ENCODE data around the gene CERCAM. TPM values are rescaled to one million over a fixed set of nuclear protein-coding genes. Genes with fewer than 3 reads are reported as not detected.

The CERCAM gene
- total and polyA plus RNA-seq, 2 of the 13 experiments (the other 11 are each of a cell fraction or from before 2014, with no cell fraction given): 9.0 to 17.1 TPM

DNA sequence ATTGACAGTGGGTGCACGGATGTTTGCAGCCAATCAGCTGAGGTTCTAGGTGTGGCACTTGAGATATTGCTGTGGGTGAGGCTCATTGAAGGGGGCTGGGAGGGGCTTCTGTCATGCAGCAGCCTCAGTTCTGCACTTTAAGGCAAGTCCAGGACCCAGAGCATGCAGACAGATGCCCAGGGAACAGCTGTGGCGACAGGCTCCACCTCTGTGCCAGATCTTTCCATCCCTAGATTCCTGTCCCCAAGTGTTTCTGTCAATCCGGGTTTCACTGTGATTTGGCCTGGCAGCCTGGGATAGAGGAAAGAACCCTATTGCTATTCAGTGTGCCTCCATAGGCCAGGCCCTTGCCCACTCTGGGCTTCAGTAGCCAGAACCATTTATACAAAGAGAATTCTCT lies 20.8 kb upstream of the CERCAM start:
- BruUV-seq (replicated peaks): no TSS peak
- FAIRE-seq: no peak
- Histone ChIP-seq H3K36me3 (replicated peaks in 1 of 2; ENCODE audit: control insufficient read depth in 1 of 2, insufficient read depth in 2 of 2, low read length in 2 of 2) (no peaks in the 10 kb centered on the region), H3K79me2 (ENCODE audit: insufficient read depth, low read length) (no peaks in the 10 kb centered on the region), H3K4me3 (replicated peaks in 1 of 3; ENCODE audit: insufficient read depth in 1 of 3, low read depth in 2 of 3, low read length in 3 of 3) (no peak overlapping the region), H3K4me2 (ENCODE audit: low read depth, low read length) (no peak overlapping the region), H2AFZ (ENCODE audit: low read length) (no peak overlapping the region), H4K20me1 (ENCODE audit: insufficient read depth, low read length) (no peaks in the 10 kb centered on the region), H3K27ac (ENCODE audit: extremely low read length, insufficient read depth, low read length) (no peak overlapping the region), H3K4me1 (ENCODE audit: insufficient read depth, low read length) (peaks cover 19% of the 10 kb centered on the region), H3K9me3 (ENCODE audit: low read length) (no peaks in the 10 kb centered on the region), H3K27me3 (ENCODE audit: control insufficient read depth in 1 of 2, insufficient read depth in 2 of 2, low read length in 2 of 2) (peaks cover 2 to 13% of the 10 kb centered on the region in 2 experiments; a peak in 2 of 5 replicates), H3K9ac (ENCODE audit: insufficient read depth, low read depth, low read length) (no peak overlapping the region)
- DNase-seq (ENCODE audit: low spot score): no peak
- intact Hi-C loops (cut with micrococcal nuclease; ENCODE audit: unreplicated experiment): no loop called here
- ChIA-PET POLR2A (interaction anchor here (0.6 kb wide), 1 partner anchor 10 kb away, joined by 3 read pairs; no protein-coding TSS in a partner anchor), CTCF (ENCODE audit: low intra/inter-chr PET ratio, low total read pairs) (no interaction called here)
- WGBS (ENCODE audit: low lambda C conversion rate): 68% methylated on average over 1 of the region's 3 CpGs
- in situ Hi-C loops (cut with HindIII; ENCODE audit: extremely low pct_ligation_motif_present, low pct_unique_long_range_greater_than_20kb): no loop called here
- ATAC-seq: no peak
- TF ChIP-seq BCLAF1 (IDR thresholded peaks at IDR 0.05) (no peak), ZNF460 (CRISPR knock-in tag; IDR thresholded peaks at IDR 0.05; ENCODE audit: borderline replicate concordance) (no peak), ARHGAP35 (CRISPR knock-in tag; IDR thresholded peaks at IDR 0.05; ENCODE audit: borderline replicate concordance) (no peak), ZNF776 (CRISPR knock-in tag; IDR thresholded peaks at IDR 0.05) (no peak), ELF3 (CRISPR knock-in tag; IDR thresholded peaks at IDR 0.05) (no peak), MAF1 (CRISPR knock-in tag; IDR thresholded peaks at IDR 0.05; ENCODE audit: borderline replicate concordance) (no peak), ATRX (CRISPR knock-in tag; IDR thresholded peaks at IDR 0.05; ENCODE audit: borderline replicate concordance) (no peak), ZBTB21 (CRISPR knock-in tag; IDR thresholded peaks at IDR 0.05) (no peak), MTA3 (CRISPR knock-in tag; IDR thresholded peaks at IDR 0.05) (no peak), NFATC3 (CRISPR knock-in tag; IDR thresholded peaks at IDR 0.05) (no peak), NFE2 (CRISPR knock-in tag; IDR thresholded peaks at IDR 0.05) (no peak), ATF7 (IDR thresholded peaks at IDR 0.05) (no peak), ATF7 (CRISPR knock-in tag; IDR thresholded peaks at IDR 0.05) (no peak), MATR3 (CRISPR knock-in tag; IDR thresholded peaks at IDR 0.05) (no peak), RBAK (CRISPR knock-in tag; IDR thresholded peaks at IDR 0.05) (no peak), ATF6 (CRISPR knock-in tag; conservative IDR thresholded peaks at IDR 0.05) (no peak)
- TF ChIP-seq, protein P1, sequence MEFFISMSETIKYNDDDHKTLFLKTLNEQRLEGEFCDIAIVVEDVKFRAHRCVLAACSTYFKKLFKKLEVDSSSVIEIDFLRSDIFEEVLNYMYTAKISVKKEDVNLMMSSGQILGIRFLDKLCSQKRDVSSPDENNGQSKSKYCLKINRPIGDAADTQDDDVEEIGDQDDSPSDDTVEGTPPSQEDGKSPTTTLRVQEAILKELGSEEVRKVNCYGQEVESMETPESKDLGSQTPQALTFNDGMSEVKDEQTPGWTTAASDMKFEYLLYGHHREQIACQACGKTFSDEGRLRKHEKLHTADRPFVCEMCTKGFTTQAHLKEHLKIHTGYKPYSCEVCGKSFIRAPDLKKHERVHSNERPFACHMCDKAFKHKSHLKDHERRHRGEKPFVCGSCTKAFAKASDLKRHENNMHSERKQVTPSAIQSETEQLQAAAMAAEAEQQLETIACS (CRISPR knock-in tag; IDR thresholded peaks at IDR 0.05): no peak
- TF ChIP-seq, protein P2, sequence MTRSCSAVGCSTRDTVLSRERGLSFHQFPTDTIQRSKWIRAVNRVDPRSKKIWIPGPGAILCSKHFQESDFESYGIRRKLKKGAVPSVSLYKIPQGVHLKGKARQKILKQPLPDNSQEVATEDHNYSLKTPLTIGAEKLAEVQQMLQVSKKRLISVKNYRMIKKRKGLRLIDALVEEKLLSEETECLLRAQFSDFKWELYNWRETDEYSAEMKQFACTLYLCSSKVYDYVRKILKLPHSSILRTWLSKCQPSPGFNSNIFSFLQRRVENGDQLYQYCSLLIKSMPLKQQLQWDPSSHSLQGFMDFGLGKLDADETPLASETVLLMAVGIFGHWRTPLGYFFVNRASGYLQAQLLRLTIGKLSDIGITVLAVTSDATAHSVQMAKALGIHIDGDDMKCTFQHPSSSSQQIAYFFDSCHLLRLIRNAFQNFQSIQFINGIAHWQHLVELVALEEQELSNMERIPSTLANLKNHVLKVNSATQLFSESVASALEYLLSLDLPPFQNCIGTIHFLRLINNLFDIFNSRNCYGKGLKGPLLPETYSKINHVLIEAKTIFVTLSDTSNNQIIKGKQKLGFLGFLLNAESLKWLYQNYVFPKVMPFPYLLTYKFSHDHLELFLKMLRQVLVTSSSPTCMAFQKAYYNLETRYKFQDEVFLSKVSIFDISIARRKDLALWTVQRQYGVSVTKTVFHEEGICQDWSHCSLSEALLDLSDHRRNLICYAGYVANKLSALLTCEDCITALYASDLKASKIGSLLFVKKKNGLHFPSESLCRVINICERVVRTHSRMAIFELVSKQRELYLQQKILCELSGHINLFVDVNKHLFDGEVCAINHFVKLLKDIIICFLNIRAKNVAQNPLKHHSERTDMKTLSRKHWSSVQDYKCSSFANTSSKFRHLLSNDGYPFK (CRISPR knock-in tag; IDR thresholded peaks at IDR 0.05; ENCODE audit: borderline replicate concordance): no peak

Measured in HepG2 (cell line).